Kasumi-1 (cell line): ENCODE measurements around the gene CADM4.

Source experiments
- DNase-seq, 2 experiments: peaks; one replicate each; lab custom pipeline; 2025; lab: John Stamatoyannopoulos, UW

Gene CADM4

GRCh38 chr19:43634068-43634467 lies 5.6 kb downstream of the CADM4 start:
- DNase-seq = no peak

- no peak for DNase-seq
These were observed 6.1 kb downstream of the CADM4 start for GRCh38 chr19:43633520-43633919.

- DNase-seq = no peak
These were observed 8.2 kb downstream of the CADM4 start for GRCh38 chr19:43631491-43631890.

GRCh38 chr19:43628646-43629326 lies 10.9 kb downstream of the CADM4 start:
- no peak for DNase-seq

GRCh38 chr19:43626838-43627237 lies 12.8 kb downstream of the CADM4 start:
- DNase-seq = no peak

GRCh38 chr19:43625918-43626579 lies 13.6 kb downstream of the CADM4 start:
- DNase-seq = peak in 1 of 2 experiments; percentile 30

GRCh38 chr19:43624933-43625332 lies 14.7 kb downstream of the CADM4 start:
- no peak for DNase-seq

- DNase-seq = no peak
These were observed 15.6 kb downstream of the CADM4 start for GRCh38 chr19:43623889-43624670.

- no peak for DNase-seq
These were observed 16.7 kb downstream of the CADM4 start for GRCh38 chr19:43622956-43623355.

- DNase-seq = no peak
These were observed 17.6 kb downstream of the CADM4 start for GRCh38 chr19:43622070-43622469.

- no peak for DNase-seq
These were observed 19.3 kb downstream of the CADM4 start for GRCh38 chr19:43620061-43621001.

- peak; percentile 81 to 88 for DNase-seq
These were observed 20.2 kb downstream of the CADM4 start, which contains the start of gene ZNF428 for GRCh38 chr19:43619262-43620060. ZNF428 (minus strand) TSS chr19:43619629; CDS start chr19:43614304, 5,325 bp downstream.

GRCh38 chr19:43618921-43619261 lies 20.8 kb downstream of the CADM4 start:
- DNase-seq = peak; percentile 68 to 81

GRCh38 chr19:43616954-43617353 lies 22.7 kb downstream of the CADM4 start:
- no peak for DNase-seq

GRCh38 chr19:43616306-43616705 lies 23.3 kb downstream of the CADM4 start:
- DNase-seq = no peak

GRCh38 chr19:43612374-43612773 lies 27.3 kb downstream of the CADM4 start:
- DNase-seq = no peak

GRCh38 chr19:43611788-43612187 lies 27.9 kb downstream of the CADM4 start, which contains the start of gene SRRM5:
SRRM5 (plus strand) TSS chr19:43612088; CDS start chr19:43612122, 34 bp downstream.
- DNase-seq = no peak

GRCh38 chr19:43610493-43610892 lies 29.2 kb downstream of the CADM4 start:
- no peak for DNase-seq

GRCh38 chr19:43609872-43610271 lies 29.8 kb downstream of the CADM4 start:
- DNase-seq = no peak

- no peak for DNase-seq
These were observed 32.1 kb downstream of the CADM4 start for GRCh38 chr19:43607238-43608205.
